ENCODE data around the gene TMEM62.

Gene TMEM62

GRCh38 chr15:43232289-43232874 lies 99.0 kb downstream of the TMEM62 start:
- no peak for DNase-seq (ENCODE audit: low read depth in 2 of 2)

Data from stimulated activated CD4-positive, alpha-beta T cell treated with anti-CD3 and anti-CD28 coated beads, Interleukin-12 subunit alpha, Interleukin-12 subunit beta, amount 100 ng/mL, for 24 hours (primary cell).